Fibroblast of lung (primary cell): ENCODE measurements around the gene ZNF638. TPM values are rescaled to one million over a fixed set of nuclear protein-coding genes. Genes with fewer than 3 reads are reported as not detected.

Experiments used
- DNase-seq, 2 donors: peaks; one replicate each; pipeline versions ENCODE4 v3.0.0 to v3.0.0-alpha.2; 2010; ENCODE audit warnings: low read depth in 2 of 2
- H2AFZ ChIP-seq: 2 replicates; pipeline ENCODE4 v1.5.1; 2012; ENCODE audit warnings: low read length, control low read depth, inconsistent platforms
- H3K27ac ChIP-seq: 2 replicates; pipeline ENCODE4 v1.5.1; 2011; ENCODE audit warnings: low read length, control low read depth; ENCODE audit not compliant: insufficient read depth
- H3K27me3 ChIP-seq: 2 replicates; pipeline ENCODE4 v1.5.1; 2011; ENCODE audit warnings: mild to moderate bottlenecking, low read length; ENCODE audit not compliant: control insufficient read depth, insufficient read depth
- H3K36me3 ChIP-seq: 2 replicates; pipeline ENCODE4 v1.5.1; 2011; ENCODE audit warnings: low read length; ENCODE audit not compliant: control insufficient read depth, insufficient read depth
- H3K4me1 ChIP-seq: 2 replicates; pipeline ENCODE4 v1.5.1; 2011; ENCODE audit warnings: low read length; ENCODE audit not compliant: control insufficient read depth, insufficient read depth; ENCODE audit errors: extremely low read depth
- H3K4me2 ChIP-seq: 2 replicates; pipeline ENCODE4 v1.5.1; 2011; ENCODE audit warnings: low read length, control low read depth; ENCODE audit not compliant: insufficient read depth; ENCODE audit errors: extremely low read depth
- H3K4me3 ChIP-seq, 4 experiments: fragments of 200-600 bp in 1 of 4; sonication (generic) in 1 of 4; replicated peaks in 1 of 4; 2 replicates each; pipeline ENCODE4 v1.5.1; 2011 to 2016; ENCODE audit warnings: low read length in 4 of 4, low read depth in 3 of 4, mild to moderate bottlenecking in 3 of 4, control low read depth in 2 of 4, inconsistent platforms in 1 of 4, mixed read lengths in 1 of 4; ENCODE audit not compliant: insufficient read depth in 1 of 4; ENCODE audit errors: control extremely low read depth in 1 of 4
- H3K79me2 ChIP-seq: 2 replicates; pipeline ENCODE4 v1.5.1; 2012; ENCODE audit warnings: mild to moderate bottlenecking, low read length, inconsistent platforms; ENCODE audit not compliant: control insufficient read depth, insufficient read depth
- H3K9ac ChIP-seq: 2 replicates; pipeline ENCODE4 v1.5.1; 2011; ENCODE audit warnings: mild to moderate bottlenecking, low read length, control low read depth; ENCODE audit not compliant: insufficient read depth
- H3K9me3 ChIP-seq: 2 replicates; pipeline ENCODE4 v1.5.1; 2012; ENCODE audit warnings: low read depth, low read length; ENCODE audit not compliant: control insufficient read depth, insufficient read depth
- H4K20me1 ChIP-seq: 2 replicates; pipeline ENCODE4 v1.5.1; 2011; ENCODE audit warnings: low read length; ENCODE audit not compliant: control insufficient read depth, insufficient read depth; ENCODE audit errors: extremely low read depth
- CTCF ChIP-seq, 2 donors: IDR thresholded peaks in 1 of 2; conservative IDR thresholded peaks in 1 of 2; 1 replicate in 1 of 2; 2 replicates in 1 of 2; pipeline ENCODE4 v1.5.1; 2011 to 2012; ENCODE audit warnings: low read length in 2 of 2, control low read depth in 1 of 2, inconsistent platforms in 1 of 2, low read depth in 1 of 2, mild to moderate bottlenecking in 1 of 2
- EZH2 ChIP-seq: IDR thresholded peaks from 2 replicates; pipeline ENCODE4 v1.5.1; 2012; ENCODE audit warnings: low read length, control low read depth, mild to moderate bottlenecking; ENCODE audit errors: missing control alignments
- polyA plus RNA-seq, 2 donors: library from polyadenylated mRNA; depleted of rRNA in 1 of 2; stranded (reverse) in 1 of 2; unstranded in 1 of 2; fragments of >200 nt; gene quantifications; 2 replicates each; pipeline ENCODE4 v1.2.1, GENCODE V29; 2011 to 2012; ENCODE audit warnings: missing spikeins in 1 of 2
- total RNA-seq: library from RNA; depleted of rRNA; stranded (reverse); fragments of >200 nt; gene quantifications from 2 replicates; pipeline ENCODE4 v1.2.1, GENCODE V29; 2014

Gene ZNF638
- total and polyA plus RNA-seq, 2 donors (not counting 1 experiment from before 2014, with no cell fraction given) = 63.8 to 190 TPM

DNA sequence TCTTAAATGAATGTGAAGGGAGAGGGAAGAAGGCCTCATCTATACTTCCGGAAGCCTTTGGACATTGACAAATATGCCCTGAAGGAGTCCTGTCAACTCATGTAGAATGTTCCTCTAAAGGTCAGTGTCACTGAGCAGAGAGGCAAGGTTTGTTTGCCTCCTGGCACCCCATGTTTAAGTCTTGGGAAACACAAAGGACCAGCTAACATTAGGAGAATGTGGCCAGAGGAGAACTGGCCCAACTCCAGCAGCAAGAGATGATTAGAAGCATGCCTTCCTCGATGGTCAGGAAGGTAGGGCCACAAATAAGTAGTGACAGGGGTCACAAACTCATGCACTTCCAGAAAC is 127.5 kb downstream of the ZNF638 start:
- no peaks in the 10 kb centered on the region for H3K4me1 ChIP-seq
- no peak overlapping the region for H3K4me2 ChIP-seq
- no peaks in the 10 kb centered on the region for H3K36me3 ChIP-seq
- no peak overlapping the region for H3K27ac ChIP-seq
- H3K9ac ChIP-seq = no peak overlapping the region
- H3K79me2 ChIP-seq = no peaks in the 10 kb centered on the region
- H4K20me1 ChIP-seq = no peaks in the 10 kb centered on the region
- peaks cover 11% of the 10 kb centered on the region for H3K27me3 ChIP-seq
- H2AFZ ChIP-seq = no peak overlapping the region
- no peak overlapping the region for H3K4me3 ChIP-seq
- DNase-seq = no peak
- H3K9me3 ChIP-seq = no peaks in the 10 kb centered on the region
- TF ChIP-seq CTCF (conservative IDR thresholded peaks at IDR 0.05 in 1 of 2, IDR thresholded peaks at IDR 0.05 in 1 of 2; ENCODE audit: low read depth in 1 of 2, low read length in 2 of 2) (no peak), EZH2 (no peak)

DNA sequence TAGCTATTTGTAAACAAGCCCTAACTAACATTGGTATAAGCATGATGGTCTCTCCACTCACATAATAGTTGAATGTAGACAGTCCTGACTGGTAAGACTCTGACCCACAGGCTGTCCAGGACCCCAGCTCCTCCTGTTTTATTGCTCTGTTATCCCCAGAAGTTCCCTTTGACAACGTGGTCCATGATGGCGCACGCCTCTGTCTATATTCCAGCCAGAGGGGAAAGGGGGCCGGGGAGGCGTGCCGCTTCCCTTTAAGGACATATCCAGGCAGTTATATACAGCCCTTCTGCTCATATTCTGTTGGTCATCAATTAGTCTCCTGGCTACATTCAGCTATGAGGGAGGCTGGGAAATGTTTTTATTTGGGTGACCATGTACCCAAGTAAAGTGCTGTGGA is 128.5 kb downstream of the ZNF638 start:
- Histone ChIP-seq H3K79me2 (no peaks in the 10 kb centered on the region), H3K36me3 (no peaks in the 10 kb centered on the region), H3K4me2 (no peak overlapping the region), H3K27me3 (peaks cover 14% of the 10 kb centered on the region), H3K4me3 (no peak overlapping the region), H3K9ac (no peak overlapping the region), H3K4me1 (no peaks in the 10 kb centered on the region), H2AFZ (no peak overlapping the region), H3K9me3 (no peaks in the 10 kb centered on the region), H3K27ac (no peak overlapping the region), H4K20me1 (no peaks in the 10 kb centered on the region)
- TF ChIP-seq EZH2 (no peak), CTCF (conservative IDR thresholded peaks at IDR 0.05 in 1 of 2, IDR thresholded peaks at IDR 0.05 in 1 of 2; ENCODE audit: low read depth in 1 of 2, low read length in 2 of 2) (no peak)
- DNase-seq = no peak

GRCh38 chr2:71460595-71461303 is 129.2 kb downstream of the ZNF638 start:
- peaks cover 19% of the 10 kb centered on the region for H3K27me3 ChIP-seq
- no peaks in the 10 kb centered on the region for H3K36me3 ChIP-seq
- no peaks in the 10 kb centered on the region for H3K79me2 ChIP-seq
- H3K9me3 ChIP-seq = no peaks in the 10 kb centered on the region
- H3K4me3 ChIP-seq = no peak overlapping the region
- H3K4me2 ChIP-seq = no peak overlapping the region
- no peak for DNase-seq
- H3K4me1 ChIP-seq = no peaks in the 10 kb centered on the region
- H3K9ac ChIP-seq = no peak overlapping the region
- no peaks in the 10 kb centered on the region for H4K20me1 ChIP-seq
- H3K27ac ChIP-seq = no peak overlapping the region
- H2AFZ ChIP-seq = no peak overlapping the region
- TF ChIP-seq CTCF (conservative IDR thresholded peaks at IDR 0.05 in 1 of 2, IDR thresholded peaks at IDR 0.05 in 1 of 2; ENCODE audit: low read depth in 1 of 2, low read length in 2 of 2) = peak; percentile 47 to 51
- TF ChIP-seq EZH2 = no peak
